Transverse colon (tissue), 4 donors: Measurements from ENCODE around the gene OGFRL1.

ENCODE experiments used
- CTCF ChIP-seq, 5 experiments: fragments of 200-600 bp in 3 of 5; fragments of 450-650 bp in 2 of 5; sonication (generic) in 3 of 5; IDR thresholded peaks; 1 replicate in 2 of 5; 2 replicates in 3 of 5; pipeline ENCODE4 v1.5.1; 2016 to 2017; ENCODE audit warnings: antibody characterized with exemption in 5 of 5, inconsistent platforms in 3 of 5, mild to moderate bottlenecking in 2 of 5, moderate library complexity in 1 of 5
- EP300 ChIP-seq: sonication (generic); formaldehyde crosslinking; IDR thresholded peaks from one replicate; pipeline ENCODE4 v1.6.1; 2017; ENCODE audit warnings: antibody characterized with exemption, low read depth
- POLR2AphosphoS5 ChIP-seq, 3 donors: sonication (generic); formaldehyde crosslinking; IDR thresholded peaks; one replicate each; pipeline ENCODE4 v1.6.1; 2016; ENCODE audit warnings: antibody characterized with exemption in 3 of 3

- no peak for TF ChIP-seq CTCF (IDR thresholded peaks at IDR 0.05)
- TF ChIP-seq EP300: no peak
- no peak for TF ChIP-seq POLR2AphosphoS5 (IDR thresholded peaks at IDR 0.05)
These were observed 43.4 kb downstream of the OGFRL1 start for GRCh38 chr6:71332012-71332411.
